Panc1 (cell line): Measurements from ENCODE around the gene SETMAR. TPM values are rescaled to one million over a fixed set of nuclear protein-coding genes. Genes with fewer than 3 reads are reported as not detected.

Source experiments
- ATAC-seq: fragments of 200-7000 bp; cut with Tn5 transposase; 2 replicates; pipeline ENCODE4 v1.9.1; 2020; ENCODE audit warnings: mild to moderate bottlenecking, moderate library complexity
- BruUV-seq: library from RNA; stranded (reverse); fragments of 400-500 nt; replicated peaks from 2 replicates; lab custom pipeline; 2021; lab: Mats Ljungman, UMichigan
- CTCF ChIA-PET: fragments of 300-600 bp; sonication (Branson Sonifier 250); formaldehyde crosslinking; loops from one replicate; lab custom pipeline; 2022; ENCODE audit warnings: antibody characterized with exemption; lab: Charles Lee
- POLR2A ChIA-PET: fragments of 300-600 bp; sonication (Branson Sonifier 250); formaldehyde crosslinking; loops from one replicate; lab custom pipeline; 2022; ENCODE audit warnings: antibody characterized with exemption; lab: Charles Lee
- DNase-seq: peaks from one replicate; pipeline ENCODE4 v3.0.0-alpha.2; 2010; ENCODE audit warnings: low read depth, low spot score
- H3K27ac ChIP-seq: 2 replicates; pipeline ENCODE4 v1.5.1; 2011; ENCODE audit warnings: mild to moderate bottlenecking, low read length, inconsistent platforms
- H3K27me3 ChIP-seq: fragments of 200-500 bp; sonication (Bioruptor generic); 2 replicates; pipeline ENCODE4 v1.6.0; 2014; ENCODE audit warnings: low read length, inconsistent platforms; ENCODE audit not compliant: control insufficient read depth, insufficient read depth
- H3K36me3 ChIP-seq: fragments of 200-500 bp; sonication (Bioruptor generic); 2 replicates; pipeline ENCODE4 v1.5.1; 2014; ENCODE audit warnings: inconsistent platforms, mild to moderate bottlenecking, low read length, moderate library complexity; ENCODE audit not compliant: control insufficient read depth, insufficient read depth
- H3K4me1 ChIP-seq: 2 replicates; pipeline ENCODE4 v1.5.1; 2011; ENCODE audit warnings: inconsistent platforms, mild to moderate bottlenecking, low read length, moderate library complexity; ENCODE audit not compliant: control insufficient read depth, insufficient read depth
- H3K4me3 ChIP-seq, 2 experiments: 2 replicates each; pipeline ENCODE4 v1.5.1; 2011 to 2012; ENCODE audit warnings: low read depth in 2 of 2, low read length in 2 of 2, mild to moderate bottlenecking in 2 of 2, inconsistent platforms in 1 of 2, moderate library complexity in 1 of 2
- H3K9me3 ChIP-seq: fragments of 200-500 bp; sonication (Bioruptor generic); 2 replicates; pipeline ENCODE4 v1.5.1; 2014; ENCODE audit warnings: low read depth, mild to moderate bottlenecking, inconsistent platforms, low read length, moderate library complexity; ENCODE audit not compliant: control insufficient read depth, insufficient read depth
- POLR2AphosphoS5 ChIP-seq: IDR thresholded peaks from 2 replicates; pipeline ENCODE4 v1.6.1; 2012; ENCODE audit warnings: mild to moderate bottlenecking, low read depth, low read length, moderate library complexity
- SIN3A ChIP-seq: IDR thresholded peaks from 2 replicates; pipeline ENCODE4 v1.6.1; 2012; ENCODE audit warnings: low read depth, mild to moderate bottlenecking, low read length, moderate library complexity, borderline replicate concordance; ENCODE audit not compliant: insufficient read depth
- TCF7L2 ChIP-seq: IDR thresholded peaks from 2 replicates; pipeline ENCODE4 v1.6.1; 2011; ENCODE audit warnings: mild to moderate bottlenecking, low read depth, low read length, inconsistent platforms
- in situ Hi-C: cut with HindIII; loops from 2 replicates; pipeline ENCODE4 v1.10.0; 2016; ENCODE audit warnings: low sequenced_read_pairs, low pct_unique_long_range_greater_than_20kb
- intact Hi-C: fragments of 100-400 bp; cut with micrococcal nuclease; formaldehyde crosslinking; loops from one replicate; pipeline ENCODE4 v1.10.0; 2022; ENCODE audit not compliant: unreplicated experiment
- total RNA-seq: library from RNA; stranded (reverse); gene quantifications from one replicate; pipeline ENCODE4 v1.2.1, GENCODE V29; 2021; ENCODE audit not compliant: unreplicated experiment
- TF ChIP-seq, protein P1 (sequence below): fragments of 450-650 bp; IDR thresholded peaks from 2 replicates; pipeline ENCODE4 v1.5.1; 2017; ENCODE audit warnings: mild to moderate bottlenecking
- TF ChIP-seq, protein P2 (sequence below), 2 experiments: IDR thresholded peaks; 2 replicates each; pipeline ENCODE4 v1.6.1; 2011 to 2012; ENCODE audit warnings: low read depth in 2 of 2, control low read depth in 1 of 2, low read length in 1 of 2, mild to moderate bottlenecking in 1 of 2, moderate library complexity in 1 of 2; ENCODE audit not compliant: insufficient read depth in 1 of 2

The SETMAR gene
- total RNA-seq, 1 experiment from 2014 or later: 9.6 TPM

DNA sequence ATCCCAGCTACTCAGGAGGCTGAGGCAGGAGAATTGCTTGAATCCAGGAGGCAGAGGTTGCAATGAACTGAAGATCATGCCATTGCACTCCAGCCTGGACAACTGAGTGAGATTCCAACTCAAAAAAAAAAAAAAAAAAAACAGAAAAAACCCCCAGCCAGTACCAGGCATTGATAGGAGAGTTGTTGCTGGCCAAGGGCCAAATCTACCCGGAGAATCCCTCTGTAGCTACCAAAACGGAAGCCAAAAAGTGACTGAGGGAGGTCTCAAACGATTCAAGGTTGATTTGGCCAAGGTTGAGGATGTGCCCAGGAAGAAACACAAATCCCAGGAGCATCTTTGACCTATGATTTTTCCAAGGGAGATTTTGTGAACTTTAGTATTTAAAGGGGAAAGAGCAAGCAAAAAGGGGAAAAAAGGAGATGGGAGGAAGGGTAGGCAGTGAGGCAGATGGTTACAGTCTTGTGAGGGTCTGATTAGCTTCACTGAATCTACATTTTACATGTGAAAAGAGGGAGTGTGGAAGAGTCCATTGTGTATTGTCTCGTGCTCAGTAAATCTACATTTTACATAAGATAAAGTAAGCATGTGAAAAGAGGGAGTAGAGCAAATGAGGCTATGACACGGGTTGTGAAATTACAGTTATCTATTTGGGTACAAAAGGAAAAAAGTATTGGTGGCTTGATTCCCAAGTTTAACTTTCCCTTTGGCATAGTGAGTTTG, 32.8 kb downstream of the SETMAR start:
- Histone ChIP-seq H3K27ac (no peak overlapping the region), H3K4me1 (no peaks in the 10 kb centered on the region), H3K4me3 (no peak overlapping the region), H3K36me3 (no peaks in the 10 kb centered on the region), H3K27me3 (no peaks in the 10 kb centered on the region), H3K9me3 (no peaks in the 10 kb centered on the region)
- ChIA-PET CTCF (no interaction called here), POLR2A (no interaction called here)
- DNase-seq: no peak
- in situ Hi-C loops: no loop called here
- no TSS peak for BruUV-seq
- TF ChIP-seq, protein P1, sequence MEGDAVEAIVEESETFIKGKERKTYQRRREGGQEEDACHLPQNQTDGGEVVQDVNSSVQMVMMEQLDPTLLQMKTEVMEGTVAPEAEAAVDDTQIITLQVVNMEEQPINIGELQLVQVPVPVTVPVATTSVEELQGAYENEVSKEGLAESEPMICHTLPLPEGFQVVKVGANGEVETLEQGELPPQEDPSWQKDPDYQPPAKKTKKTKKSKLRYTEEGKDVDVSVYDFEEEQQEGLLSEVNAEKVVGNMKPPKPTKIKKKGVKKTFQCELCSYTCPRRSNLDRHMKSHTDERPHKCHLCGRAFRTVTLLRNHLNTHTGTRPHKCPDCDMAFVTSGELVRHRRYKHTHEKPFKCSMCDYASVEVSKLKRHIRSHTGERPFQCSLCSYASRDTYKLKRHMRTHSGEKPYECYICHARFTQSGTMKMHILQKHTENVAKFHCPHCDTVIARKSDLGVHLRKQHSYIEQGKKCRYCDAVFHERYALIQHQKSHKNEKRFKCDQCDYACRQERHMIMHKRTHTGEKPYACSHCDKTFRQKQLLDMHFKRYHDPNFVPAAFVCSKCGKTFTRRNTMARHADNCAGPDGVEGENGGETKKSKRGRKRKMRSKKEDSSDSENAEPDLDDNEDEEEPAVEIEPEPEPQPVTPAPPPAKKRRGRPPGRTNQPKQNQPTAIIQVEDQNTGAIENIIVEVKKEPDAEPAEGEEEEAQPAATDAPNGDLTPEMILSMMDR: no peak
- no peak for TF ChIP-seq POLR2AphosphoS5
- no peak for TF ChIP-seq SIN3A
- TF ChIP-seq, protein P2, sequence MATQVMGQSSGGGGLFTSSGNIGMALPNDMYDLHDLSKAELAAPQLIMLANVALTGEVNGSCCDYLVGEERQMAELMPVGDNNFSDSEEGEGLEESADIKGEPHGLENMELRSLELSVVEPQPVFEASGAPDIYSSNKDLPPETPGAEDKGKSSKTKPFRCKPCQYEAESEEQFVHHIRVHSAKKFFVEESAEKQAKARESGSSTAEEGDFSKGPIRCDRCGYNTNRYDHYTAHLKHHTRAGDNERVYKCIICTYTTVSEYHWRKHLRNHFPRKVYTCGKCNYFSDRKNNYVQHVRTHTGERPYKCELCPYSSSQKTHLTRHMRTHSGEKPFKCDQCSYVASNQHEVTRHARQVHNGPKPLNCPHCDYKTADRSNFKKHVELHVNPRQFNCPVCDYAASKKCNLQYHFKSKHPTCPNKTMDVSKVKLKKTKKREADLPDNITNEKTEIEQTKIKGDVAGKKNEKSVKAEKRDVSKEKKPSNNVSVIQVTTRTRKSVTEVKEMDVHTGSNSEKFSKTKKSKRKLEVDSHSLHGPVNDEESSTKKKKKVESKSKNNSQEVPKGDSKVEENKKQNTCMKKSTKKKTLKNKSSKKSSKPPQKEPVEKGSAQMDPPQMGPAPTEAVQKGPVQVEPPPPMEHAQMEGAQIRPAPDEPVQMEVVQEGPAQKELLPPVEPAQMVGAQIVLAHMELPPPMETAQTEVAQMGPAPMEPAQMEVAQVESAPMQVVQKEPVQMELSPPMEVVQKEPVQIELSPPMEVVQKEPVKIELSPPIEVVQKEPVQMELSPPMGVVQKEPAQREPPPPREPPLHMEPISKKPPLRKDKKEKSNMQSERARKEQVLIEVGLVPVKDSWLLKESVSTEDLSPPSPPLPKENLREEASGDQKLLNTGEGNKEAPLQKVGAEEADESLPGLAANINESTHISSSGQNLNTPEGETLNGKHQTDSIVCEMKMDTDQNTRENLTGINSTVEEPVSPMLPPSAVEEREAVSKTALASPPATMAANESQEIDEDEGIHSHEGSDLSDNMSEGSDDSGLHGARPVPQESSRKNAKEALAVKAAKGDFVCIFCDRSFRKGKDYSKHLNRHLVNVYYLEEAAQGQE (IDR thresholded peaks at IDR 0.05; ENCODE audit: insufficient read depth in 1 of 2, low read depth in 2 of 2, low read length in 1 of 2): no peak
- no peak for TF ChIP-seq TCF7L2
- no peak for ATAC-seq
- intact Hi-C loops: no loop called here

DNA sequence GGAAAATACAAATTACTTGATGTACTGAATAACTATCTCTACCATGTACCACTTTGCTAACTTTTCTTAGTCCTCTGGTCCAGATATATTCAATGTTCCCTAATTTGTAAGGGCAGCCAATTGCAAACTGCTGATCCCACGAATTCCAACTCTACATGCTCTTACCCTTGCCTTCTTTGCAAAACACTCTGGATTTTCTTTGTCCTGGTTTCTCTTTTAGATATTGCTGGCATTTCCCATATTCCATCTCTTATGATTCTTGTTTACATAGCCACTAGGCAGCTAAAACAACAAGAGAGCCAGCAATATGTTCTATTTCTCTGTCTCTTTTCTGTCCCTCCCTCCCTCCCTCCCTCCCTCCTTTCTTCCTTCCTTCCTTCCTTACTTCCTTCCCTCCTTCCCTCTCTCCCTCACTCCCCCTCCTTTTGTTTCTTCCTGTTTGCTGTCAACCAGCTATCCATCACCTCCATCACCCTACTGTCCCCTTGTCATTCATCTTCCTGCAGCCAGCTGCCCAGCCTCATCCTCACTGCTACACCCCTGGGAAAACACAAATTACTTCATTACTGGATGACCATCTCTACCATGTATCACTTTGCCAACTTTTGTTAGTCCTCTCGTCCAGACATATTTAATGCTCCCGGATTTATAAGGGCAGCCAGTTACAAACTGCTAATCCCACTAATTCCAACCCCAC, 33.8 kb downstream of the SETMAR start:
- H3K36me3 ChIP-seq: no peaks in the 10 kb centered on the region
- POLR2A ChIA-PET: no interaction called here
- ATAC-seq (no peak), DNase-seq (no peak)
- intact Hi-C loops (no loop called here), in situ Hi-C loops (no loop called here)
- no TSS peak for BruUV-seq
- H3K4me3 ChIP-seq: no peak overlapping the region
- H3K4me1 ChIP-seq: no peaks in the 10 kb centered on the region
- TF ChIP-seq TCF7L2: no peak
- TF ChIP-seq, protein P1: no peak
- no peak for TF ChIP-seq POLR2AphosphoS5
- TF ChIP-seq, protein P2 (IDR thresholded peaks at IDR 0.05; ENCODE audit: insufficient read depth in 1 of 2, low read depth in 2 of 2, low read length in 1 of 2): no peak
- TF ChIP-seq SIN3A: no peak
- H3K9me3 ChIP-seq: no peaks in the 10 kb centered on the region
- H3K27me3 ChIP-seq: no peaks in the 10 kb centered on the region
- no peak overlapping the region for H3K27ac ChIP-seq
- CTCF ChIA-PET: interaction anchor here (0.5 kb wide), 1 partner anchor 726 kb away, joined by 3 read pairs; no protein-coding TSS in a partner anchor
